ENCODE results near the gene ART5.
"Not testable (repeated sequence)": the region's sequence is repeated elsewhere in the genome, so short reads cannot be mapped to it uniquely, and the experiment has no call there.

ART5 gene

DNA sequence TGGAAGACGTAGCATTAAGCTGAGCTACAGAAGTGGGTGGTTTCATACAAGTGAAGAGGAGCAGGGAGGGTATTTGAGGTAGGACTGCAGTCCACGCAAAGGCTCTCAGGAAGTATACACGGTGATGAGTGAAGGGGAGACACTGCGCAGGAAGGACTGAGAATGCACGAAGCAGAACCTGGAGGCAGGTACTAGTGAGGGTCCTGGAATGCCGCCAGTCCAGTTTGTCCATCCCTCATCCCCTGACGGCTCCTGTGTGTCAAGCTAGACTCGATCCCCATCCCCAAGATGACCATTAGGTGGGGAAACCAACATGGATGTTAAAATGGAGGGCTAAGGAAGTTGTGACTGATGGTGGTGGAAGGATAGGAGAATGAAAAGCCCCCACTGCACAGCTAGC lies 23.8 kb downstream of the ART5 start:
- no peak for DNase-seq (ENCODE audit: low read depth)

GRCh38 chr11:3616721-3617460 lies 24.9 kb downstream of the ART5 start:
- DNase-seq (ENCODE audit: low read depth): no peak

DNA sequence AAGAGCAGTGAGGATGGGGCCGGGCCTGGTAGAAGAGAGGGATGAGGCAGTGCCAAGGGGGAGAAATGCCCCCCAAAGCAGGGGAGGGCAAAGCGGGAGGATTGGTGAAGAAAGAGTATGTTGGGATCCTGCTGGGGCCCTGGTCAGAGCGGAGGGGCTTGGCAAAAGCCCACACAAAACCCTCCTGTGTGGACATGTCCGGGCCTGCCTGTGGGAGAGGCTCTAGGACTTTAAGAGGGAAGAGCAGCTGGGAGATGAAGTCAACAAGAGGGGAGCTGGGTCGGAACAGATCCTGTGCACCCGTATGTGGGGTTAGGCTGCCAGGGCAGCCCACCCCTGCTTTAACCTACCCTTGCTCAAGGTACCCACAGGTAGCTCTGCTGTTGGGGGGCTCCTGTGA lies 25.8 kb downstream of the ART5 start:
- DNase-seq (ENCODE audit: low read depth): no peak

- peak; percentile 18 for DNase-seq (ENCODE audit: low read depth)
Observed at GRCh38 chr11:3614742-3615171, 27.0 kb downstream of the ART5 start.

DNA sequence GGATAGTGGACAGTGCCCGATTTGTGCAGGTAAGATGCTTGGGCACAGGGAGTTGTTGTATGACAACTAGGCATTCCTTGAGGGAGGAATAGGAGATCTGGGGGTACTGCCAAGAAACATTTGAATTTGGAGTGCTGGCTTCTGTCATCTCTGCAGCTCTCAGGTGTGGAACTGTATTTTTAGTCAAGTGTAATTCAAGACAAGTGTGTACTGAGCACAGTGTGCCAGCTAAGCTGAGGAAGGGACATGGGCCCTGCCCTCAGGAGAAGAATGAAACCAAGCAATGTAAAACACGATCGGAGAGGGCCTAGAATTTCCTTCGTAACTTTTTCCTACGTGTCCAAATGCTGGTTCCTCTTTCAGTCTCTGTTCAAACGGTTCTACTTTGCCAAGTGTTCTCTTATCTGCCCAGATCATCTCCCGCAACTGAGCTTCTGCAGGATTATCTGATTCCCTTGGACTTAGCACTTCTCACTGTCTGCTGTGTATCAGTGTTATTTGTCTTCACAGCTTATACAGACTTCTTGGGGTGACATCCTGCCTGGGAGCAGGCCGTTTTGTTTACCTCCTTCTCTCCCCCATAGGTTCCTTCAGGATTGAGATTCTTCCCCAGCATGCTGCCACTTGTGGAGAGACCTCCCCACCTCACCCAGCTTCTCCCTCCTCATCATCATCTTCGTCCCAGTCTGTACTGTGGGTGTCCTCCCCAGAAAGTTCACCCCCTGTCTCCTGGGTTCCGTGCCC lies 27.6 kb downstream of the ART5 start:
- no peak for DNase-seq (ENCODE audit: low read depth)

DNA sequence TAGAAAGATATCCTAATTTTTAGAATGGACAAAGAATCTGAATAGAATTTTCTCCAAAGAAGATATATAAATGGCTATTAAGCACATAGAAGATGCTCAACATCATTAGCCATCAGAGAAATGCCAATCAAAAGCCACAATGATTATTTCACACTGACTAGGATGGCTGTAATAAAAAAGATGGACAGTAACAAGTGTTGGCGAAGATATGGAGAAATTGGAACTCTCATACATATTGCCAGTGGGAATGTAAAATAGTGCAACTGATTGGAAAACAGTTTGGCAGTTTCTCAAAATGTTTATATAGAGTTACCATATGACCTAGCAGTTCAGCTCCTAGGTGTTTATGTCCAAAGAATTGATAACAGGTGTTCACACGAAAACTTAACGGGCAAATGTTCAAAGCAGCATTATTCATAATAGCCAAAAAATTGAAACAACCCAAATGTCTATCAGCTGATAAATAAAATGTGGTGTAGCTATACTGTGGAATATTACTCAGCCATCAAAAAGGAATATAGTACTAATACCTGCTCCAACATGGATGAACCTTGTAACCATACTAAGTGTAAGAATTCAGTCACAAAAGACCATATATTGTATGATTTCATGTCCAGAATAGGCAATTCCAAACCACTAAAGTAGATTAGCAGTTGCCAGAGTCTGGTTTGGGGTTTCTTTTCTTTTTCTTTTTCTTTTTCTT lies 29.7 kb downstream of the ART5 start:
- DNase-seq (ENCODE audit: low read depth): no peak

DNA sequence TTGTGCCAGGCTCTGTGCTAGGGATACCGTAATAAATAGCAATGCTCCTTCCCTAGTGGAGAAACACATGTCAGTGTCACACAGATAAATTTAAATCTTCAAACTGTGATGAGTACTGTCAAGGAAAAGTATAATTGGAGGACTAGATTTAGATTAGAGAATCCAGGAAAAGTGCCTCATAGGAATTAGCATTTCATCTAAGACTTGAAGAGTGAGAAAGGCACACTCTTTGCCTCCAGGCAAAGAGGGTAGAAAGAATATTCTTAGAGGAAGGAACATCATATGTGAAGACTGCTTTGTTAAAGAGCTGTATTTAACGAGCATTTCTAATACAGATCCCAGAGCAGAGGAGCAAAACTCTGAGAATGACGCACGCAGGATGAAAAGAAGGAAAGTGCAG lies 30.9 kb downstream of the ART5 start:
- DNase-seq (ENCODE audit: low read depth): no peak

DNA sequence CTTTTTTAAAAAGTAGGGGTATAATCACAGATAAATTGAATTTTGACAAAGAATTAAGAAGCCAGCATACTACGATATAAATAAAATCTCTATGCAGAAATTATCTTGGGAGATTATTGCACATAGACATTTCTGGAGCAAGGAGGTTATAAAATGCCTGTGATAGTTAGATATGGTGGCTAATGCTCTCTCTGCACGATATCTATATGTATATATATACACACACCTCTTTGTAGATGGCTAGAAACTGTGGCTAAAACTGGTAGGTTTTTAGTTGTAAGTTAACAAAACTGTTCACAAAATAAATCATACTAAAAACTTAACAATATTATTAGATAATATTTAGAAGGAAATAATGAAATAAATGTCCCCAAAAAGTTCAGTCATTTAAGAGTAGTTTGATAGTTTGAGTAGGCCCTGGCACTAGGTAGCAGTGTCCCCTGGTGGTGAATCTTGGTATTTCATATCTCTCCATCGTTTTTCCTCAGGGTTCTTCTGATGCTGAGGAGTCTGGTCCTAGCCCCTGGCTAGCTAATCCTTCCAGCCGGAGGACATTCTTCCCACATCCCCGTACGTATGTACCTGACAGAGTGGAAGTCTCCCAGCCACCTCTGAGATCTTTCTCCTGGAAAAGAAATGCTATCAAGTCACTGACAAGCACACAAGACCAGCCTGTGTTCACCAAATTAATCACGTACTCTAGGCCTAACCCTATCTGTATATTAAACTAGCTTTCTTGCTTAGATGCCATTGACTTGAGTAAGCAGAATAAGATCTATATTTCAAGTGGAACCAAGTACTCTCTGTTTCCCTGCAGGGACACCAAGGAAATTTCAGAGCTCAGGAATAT lies 32.2 kb downstream of the ART5 start:
- DNase-seq (ENCODE audit: low read depth): no peak

DNA sequence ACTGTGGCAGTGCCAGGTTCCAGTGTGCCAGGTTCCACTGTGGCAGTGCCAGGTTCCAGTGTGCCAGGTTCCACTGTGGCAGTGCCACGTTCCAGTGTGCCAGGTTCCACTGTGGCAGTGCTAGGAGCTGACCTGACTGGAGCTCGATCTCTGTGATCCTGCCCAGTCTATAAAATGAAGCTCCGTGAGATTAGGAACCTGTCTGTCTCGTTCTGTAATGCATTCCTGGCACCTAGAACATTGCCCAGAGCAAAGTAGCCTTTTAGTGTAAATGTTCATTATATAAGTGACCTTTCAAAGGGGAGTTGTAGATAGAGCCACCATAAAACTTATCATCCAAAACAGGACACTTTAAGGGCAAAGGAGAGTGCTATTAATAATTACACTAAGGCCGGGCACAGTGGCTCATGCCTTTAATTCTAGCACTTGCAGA lies 36.0 kb downstream of the ART5 start:
- no peak for DNase-seq (ENCODE audit: low read depth)

DNA sequence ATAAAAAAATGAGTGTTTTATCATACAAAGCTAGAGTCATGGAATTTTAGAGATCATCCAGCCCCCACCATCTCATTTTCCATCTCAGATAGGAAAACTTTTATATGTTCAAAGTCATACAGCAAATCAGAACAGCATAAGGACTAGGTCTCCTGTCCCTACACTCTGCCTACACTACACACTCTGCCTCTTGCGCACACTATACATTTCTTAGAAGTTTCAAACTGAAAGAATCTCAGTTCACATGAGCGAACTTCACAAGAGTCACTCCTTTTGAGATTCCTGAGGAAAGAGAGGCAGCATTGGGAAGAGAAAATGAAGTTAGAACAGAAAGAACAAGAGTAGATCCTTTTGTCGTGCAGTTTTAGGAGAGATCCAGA lies 36.5 kb downstream of the ART5 start:
- no peak for DNase-seq (ENCODE audit: low read depth)

- DNase-seq (ENCODE audit: low read depth): no peak
Observed at GRCh38 chr11:3604167-3604566, 37.6 kb downstream of the ART5 start.

- not testable (repeated sequence) for DNase-seq (ENCODE audit: low read depth)
Observed at GRCh38 chr11:3600201-3600600, 41.6 kb downstream of the ART5 start.

GRCh38 chr11:3597743-3598142 lies 44.0 kb downstream of the ART5 start:
- not testable (repeated sequence) for DNase-seq (ENCODE audit: low read depth)

DNA sequence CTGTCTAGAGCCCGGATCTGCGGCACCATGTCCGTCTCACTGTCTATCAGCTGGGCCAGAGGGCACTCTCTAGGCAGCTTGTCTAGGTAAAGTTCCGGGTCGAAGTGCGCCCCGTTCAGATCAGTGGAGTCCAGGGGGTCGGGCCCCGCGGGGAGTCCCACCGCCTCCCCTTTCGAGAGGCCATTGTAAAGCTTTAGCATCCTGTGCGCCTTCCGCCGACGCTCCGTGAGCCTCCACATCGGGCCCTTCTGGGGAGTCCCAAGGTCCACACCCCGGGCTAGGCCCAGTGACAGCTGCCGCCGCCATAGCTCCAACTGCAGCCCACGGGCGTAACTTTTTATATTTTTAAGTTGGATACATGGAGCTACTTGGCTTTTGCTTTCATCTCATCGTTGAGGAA lies 50.5 kb downstream of the ART5 start:
- not testable (repeated sequence) for DNase-seq (ENCODE audit: low read depth)

GRCh38 chr11:3590193-3590592 lies 51.6 kb downstream of the ART5 start:
- DNase-seq (ENCODE audit: low read depth): not testable (repeated sequence)

DNA sequence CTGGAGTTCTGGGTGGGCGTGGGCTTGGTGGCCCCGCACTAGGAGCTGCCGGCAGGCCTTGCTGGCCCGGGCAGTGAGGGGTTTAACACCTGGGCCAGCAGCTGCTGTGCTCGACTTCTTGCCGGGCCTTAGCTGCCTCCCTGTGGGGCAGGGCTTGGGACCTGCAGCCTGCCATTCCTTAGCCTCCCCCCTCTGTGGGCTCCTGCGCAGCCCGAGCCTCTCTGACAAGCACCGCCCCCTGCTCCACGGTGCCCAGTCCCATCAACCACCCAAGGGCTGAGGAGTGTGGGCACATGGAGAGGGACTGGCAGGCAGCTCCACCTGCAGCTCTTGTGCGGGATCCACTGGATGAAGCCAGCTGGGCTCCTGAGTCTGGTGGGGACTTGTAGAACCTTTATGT lies 53.0 kb downstream of the ART5 start:
- DNase-seq (ENCODE audit: low read depth): not testable (repeated sequence)
